Measurements from ENCODE around the gene G2E3. TPM values are rescaled to one million over a fixed set of nuclear protein-coding genes. Genes with fewer than 3 reads are reported as not detected.

G2E3 gene
- total and polyA plus RNA-seq, 2 of the 4 experiments (the other 2 are of a cell fraction), result 9.6 to 19.4 TPM

GRCh38 chr14:30527196-30527595 is 31.8 kb upstream of the G2E3 start:
- no peaks in the 10 kb centered on the region for H3K9me3 ChIP-seq (ENCODE audit: control insufficient read depth, insufficient read depth, low read length)
- no peak overlapping the region for H2BK15ac ChIP-seq (ENCODE audit: low read depth, low read length)
- H2BK20ac ChIP-seq (ENCODE audit: low read depth, low read length), result no peak overlapping the region
- ChIA-PET CTCF (interaction anchor here (0.7 to 1.0 kb wide), 2 partner anchors 84 to 308 kb away, joined by 3 to 4 read pairs; no protein-coding TSS in a partner anchor), POLR2A (ENCODE audit: unreplicated experiment) (no interaction called here)
- H4K20me1 ChIP-seq (ENCODE audit: insufficient read depth, low read length), result no peaks in the 10 kb centered on the region
- no peak overlapping the region for H4K91ac ChIP-seq (ENCODE audit: insufficient read depth, low read depth, low read length)
- ATAC-seq (ENCODE audit: low read depth) (no peak), DNase-seq (no peak)
- no peak overlapping the region for H4K8ac ChIP-seq (ENCODE audit: low read depth in 2 of 2, low read length in 2 of 2)
- no peak overlapping the region for H3K18ac ChIP-seq (ENCODE audit: low read depth, low read length)
- dilution Hi-C loops (cut with HindIII; ENCODE audit: low sequenced_read_pairs, unreplicated experiment) (no loop called here), intact Hi-C loops (cut with micrococcal nuclease) (no loop called here), in situ Hi-C loops (cut with MboI; ENCODE audit: low sequenced_read_pairs) (no loop called here)
- H2AK5ac ChIP-seq (ENCODE audit: low read depth, low read length), result no peak overlapping the region
- no peak overlapping the region for H3K4me2 ChIP-seq (ENCODE audit: low read depth, low read length)
- H3K27ac ChIP-seq (ENCODE audit: insufficient read depth, low read length), result no peak overlapping the region
- no peak overlapping the region for H2BK5ac ChIP-seq (ENCODE audit: low read depth, low read length, poor library complexity, severe bottlenecking)
- H2BK120ac ChIP-seq (ENCODE audit: low read depth, low read length), result no peak overlapping the region
- H3K9ac ChIP-seq (ENCODE audit: low read depth, low read length), result no peak overlapping the region
- H3K9me1 ChIP-seq (ENCODE audit: insufficient read depth, low read length), result no peaks in the 10 kb centered on the region
- H3K56ac ChIP-seq (ENCODE audit: extremely low read depth, insufficient read depth, low read length), result no peak overlapping the region
- H3K27me3 ChIP-seq (ENCODE audit: control insufficient read depth, insufficient read depth, low read length), result no peaks in the 10 kb centered on the region
- BruUV-seq (replicated peaks), result no TSS peak
- no peak overlapping the region for H3K4me3 ChIP-seq (ENCODE audit: insufficient read depth, low read depth, low read length)
- H2AK9ac ChIP-seq (replicated peaks; ENCODE audit: low read depth, low read length, poor library complexity), result no peak overlapping the region
- no peaks in the 10 kb centered on the region for H3K79me1 ChIP-seq (ENCODE audit: low read depth in 1 of 2, low read length in 2 of 2)
- TF ChIP-seq CEBPB (IDR thresholded peaks at IDR 0.05; ENCODE audit: low read depth, low read length) (no peak), RAD21 (IDR thresholded peaks at IDR 0.05; ENCODE audit: low read length) (no peak), USF2 (IDR thresholded peaks at IDR 0.05; ENCODE audit: low read depth, low read length) (no peak), POLR2A (IDR thresholded peaks at IDR 0.05; ENCODE audit: low read depth, low read length) (no peak), FOS (IDR thresholded peaks at IDR 0.05; ENCODE audit: low read depth, low read length) (no peak), SMC3 (IDR thresholded peaks at IDR 0.05; ENCODE audit: low read depth, low read length) (no peak), MXI1 (IDR thresholded peaks at IDR 0.05; ENCODE audit: borderline replicate concordance, low read depth, low read length) (no peak)
- no peak overlapping the region for H3K14ac ChIP-seq (replicated peaks; ENCODE audit: low read depth, low read length)
- WGBS, 2 experiments (ENCODE audit: extremely low coverage in 2 of 2, insufficient read length in 1 of 2), result 100% methylated on average over 1 of the region's 7 CpGs; no CpG with 5 or more reads in 1 of the 2 experiments
- no peaks in the 10 kb centered on the region for H3K36me3 ChIP-seq (ENCODE audit: control insufficient read depth, insufficient read depth, low read length)
- H3K4ac ChIP-seq (ENCODE audit: low read depth, low read length), result no peak overlapping the region
- H3K4me1 ChIP-seq (ENCODE audit: control insufficient read depth, insufficient read depth, low read length), result no peaks in the 10 kb centered on the region
- H4K5ac ChIP-seq (ENCODE audit: low read depth, low read length), result no peak overlapping the region
- no peak overlapping the region for H2AFZ ChIP-seq (replicated peaks; ENCODE audit: low read length, poor library complexity)
- H3K23ac ChIP-seq (ENCODE audit: low read depth, low read length), result no peak overlapping the region

Data from IMR-90 (cell line).